Fibroblast of gingiva (primary cell): ENCODE measurements around the gene ZNF532.
A peak's percentile ranks its signal among the peaks of the same experiment; 100 is the strongest.
"Not testable (repeated sequence)": the region's sequence is repeated elsewhere in the genome, so short reads cannot be mapped to it uniquely, and the experiment has no call there.

Experiments
- DNase-seq: peaks from one replicate; pipeline ENCODE4 v3.0.0-alpha.2; 2011; ENCODE audit warnings: low read depth

Gene ZNF532

GRCh38 chr18:58864146-58865032 is at the start of gene ZNF532:
ZNF532 (plus strand) TSS chr18:58864877. CDS start in a region left out here.
- peak; percentile 60 for DNase-seq

DNA sequence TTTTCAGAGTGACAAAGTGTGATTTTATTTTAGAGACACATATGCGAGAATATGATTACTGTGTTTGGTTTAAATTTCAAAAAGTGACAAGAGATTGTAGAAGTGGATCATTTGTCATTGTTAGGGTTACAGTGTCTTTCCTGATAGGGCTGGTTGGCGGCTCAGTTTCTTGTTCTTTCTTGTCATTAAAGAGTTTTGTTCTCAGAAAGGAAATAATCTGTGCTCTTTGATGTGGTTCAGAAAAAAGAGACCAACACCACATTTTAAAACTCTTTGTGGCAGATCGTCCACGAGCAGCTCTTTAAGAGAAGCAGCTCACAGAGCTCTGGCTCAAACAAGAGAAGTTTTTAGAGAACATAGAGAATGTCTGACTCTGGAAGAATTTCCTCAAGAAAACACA is 45.6 kb upstream of the ZNF532 start:
- DNase-seq = no peak

DNA sequence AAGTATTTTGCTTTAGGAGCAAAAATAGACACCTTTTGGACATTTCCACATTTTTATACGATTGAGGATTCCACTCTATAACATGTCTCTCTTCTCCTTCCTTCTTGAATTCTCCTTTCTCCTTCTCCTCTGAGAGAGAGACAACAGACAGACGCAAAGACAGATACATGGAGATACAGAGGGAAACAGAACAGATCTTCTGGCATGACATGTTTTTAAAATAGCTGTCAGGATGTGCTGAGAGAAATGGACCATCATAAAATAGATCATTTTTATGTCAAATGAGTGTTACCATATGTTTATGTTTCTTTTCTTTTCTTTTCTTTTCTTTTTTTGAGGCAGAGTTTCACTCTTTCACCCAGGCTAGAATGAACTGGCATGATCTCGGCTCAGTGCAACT is 44.4 kb upstream of the ZNF532 start:
- DNase-seq = no peak

- no peak for DNase-seq
Measured at GRCh38 chr18:58822944-58823343, 41.7 kb upstream of the ZNF532 start.

DNA sequence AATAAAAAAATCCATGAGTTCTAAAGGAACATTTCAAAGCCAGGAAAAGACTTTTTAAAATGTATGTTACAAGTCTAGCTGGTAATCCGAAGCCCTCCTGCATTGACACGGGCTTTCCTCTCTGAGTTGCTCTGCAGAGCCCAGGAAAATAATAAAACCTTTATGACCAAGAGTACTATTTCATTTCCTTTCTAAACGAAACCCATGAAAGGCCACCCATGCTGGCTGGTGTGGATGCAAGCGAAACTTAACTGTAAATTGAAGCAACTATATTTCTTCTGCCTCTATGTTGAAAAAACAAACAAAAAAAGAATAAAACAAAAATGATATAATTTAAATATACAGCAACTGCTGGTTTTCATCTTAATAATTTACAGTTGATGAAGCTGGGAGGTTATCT is 41.3 kb upstream of the ZNF532 start:
- DNase-seq = no peak

DNA sequence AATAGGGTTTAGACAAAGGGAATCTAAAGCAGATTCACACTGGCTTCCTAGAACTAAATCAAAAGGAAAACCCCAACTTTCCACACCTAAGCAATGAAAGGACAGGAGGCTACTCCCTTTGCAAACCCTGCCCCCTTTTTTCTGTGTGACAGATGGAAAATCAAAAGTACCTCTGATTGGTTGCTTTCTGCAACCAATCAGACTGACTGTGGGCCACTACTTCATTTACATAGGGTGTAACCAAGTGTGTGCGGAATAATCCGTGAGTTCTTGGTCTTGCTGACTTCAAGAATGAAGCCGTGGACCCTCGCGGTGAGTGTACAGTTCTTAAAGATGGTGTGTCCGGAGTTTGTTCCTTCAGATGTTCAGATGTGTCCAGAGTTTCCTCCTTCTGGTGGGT is 37.8 kb upstream of the ZNF532 start:
- not testable (repeated sequence) for DNase-seq

DNA sequence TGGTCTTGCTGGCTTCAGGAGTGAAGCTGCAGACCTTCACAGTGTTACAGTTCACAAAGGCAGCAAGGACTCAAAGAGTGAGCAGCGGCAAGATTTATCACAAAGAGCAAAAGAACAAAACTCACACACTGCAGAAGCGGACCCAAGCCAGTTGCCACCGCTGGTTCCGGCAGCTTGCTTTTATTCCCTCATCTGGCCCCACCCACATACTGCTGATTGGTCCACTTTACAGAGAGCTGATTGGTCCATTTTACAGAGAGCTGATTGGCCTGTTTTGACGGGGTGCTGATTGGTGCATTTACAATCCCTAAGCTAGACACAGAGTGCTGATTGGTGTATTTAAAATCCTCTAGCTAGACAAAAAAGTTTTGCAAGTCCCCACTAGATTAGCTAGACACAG is 37.2 kb upstream of the ZNF532 start:
- no peak for DNase-seq

DNA sequence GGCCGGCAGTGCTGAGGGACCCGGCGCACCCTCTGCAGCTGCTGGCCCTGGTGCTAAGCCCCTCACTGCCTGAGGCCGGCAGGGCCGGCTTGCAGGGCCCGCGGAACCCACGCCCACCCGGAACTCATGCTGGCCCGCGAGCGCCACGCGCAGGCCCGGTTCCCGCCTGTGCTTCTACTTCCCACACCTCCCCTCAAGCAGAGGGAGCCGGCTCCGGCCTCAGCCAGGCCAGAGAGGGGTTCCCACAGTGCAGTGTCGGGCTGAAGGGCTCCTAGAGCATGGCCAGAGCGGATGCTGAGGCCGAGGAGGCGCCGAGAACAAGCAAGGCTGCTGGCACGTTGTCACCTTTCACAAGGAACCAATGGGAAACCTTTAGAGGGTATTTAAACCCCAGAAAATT is 36.8 kb upstream of the ZNF532 start:
- no peak for DNase-seq

GRCh38 chr18:58828399-58829121 is 36.1 kb upstream of the ZNF532 start:
- no peak for DNase-seq

DNA sequence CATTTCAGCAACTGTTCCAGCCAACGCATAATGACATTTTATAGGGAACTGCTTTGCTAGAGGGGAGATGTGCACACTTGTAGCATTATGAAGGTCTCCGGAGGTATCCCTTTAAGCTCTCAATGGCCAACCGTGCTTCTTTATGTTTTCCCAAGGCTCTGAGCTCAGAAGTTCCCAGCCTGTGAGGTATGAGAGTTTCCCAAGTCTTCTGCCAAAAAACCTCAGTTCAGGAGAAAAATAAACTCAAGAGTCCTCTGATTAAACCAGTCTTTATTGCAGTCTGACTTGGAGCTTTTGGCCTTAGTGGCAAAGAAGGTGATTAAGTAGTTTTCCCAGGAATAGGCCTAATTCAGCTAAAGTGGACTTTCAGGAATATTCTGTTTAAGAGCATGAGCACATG is 35.4 kb upstream of the ZNF532 start:
- DNase-seq = no peak

DNA sequence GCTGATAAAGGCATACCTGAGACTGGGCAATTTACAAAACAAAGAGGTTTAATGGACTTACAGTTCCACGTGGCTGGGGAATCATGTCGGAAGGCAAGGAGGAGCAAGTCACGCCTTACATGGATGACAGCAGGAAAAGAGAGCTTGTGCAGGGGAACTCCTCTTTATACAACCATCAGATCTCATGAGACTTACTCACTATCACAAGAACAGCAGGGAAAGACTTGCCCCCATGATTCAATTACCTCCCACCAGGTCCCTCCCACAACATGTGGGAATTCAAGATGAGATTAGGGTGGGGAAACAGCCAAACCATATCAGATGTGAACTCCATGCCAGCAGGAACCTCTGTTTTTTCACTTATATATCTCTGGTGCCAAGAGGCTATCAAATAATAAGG is 34.8 kb upstream of the ZNF532 start:
- not testable (repeated sequence) for DNase-seq

DNA sequence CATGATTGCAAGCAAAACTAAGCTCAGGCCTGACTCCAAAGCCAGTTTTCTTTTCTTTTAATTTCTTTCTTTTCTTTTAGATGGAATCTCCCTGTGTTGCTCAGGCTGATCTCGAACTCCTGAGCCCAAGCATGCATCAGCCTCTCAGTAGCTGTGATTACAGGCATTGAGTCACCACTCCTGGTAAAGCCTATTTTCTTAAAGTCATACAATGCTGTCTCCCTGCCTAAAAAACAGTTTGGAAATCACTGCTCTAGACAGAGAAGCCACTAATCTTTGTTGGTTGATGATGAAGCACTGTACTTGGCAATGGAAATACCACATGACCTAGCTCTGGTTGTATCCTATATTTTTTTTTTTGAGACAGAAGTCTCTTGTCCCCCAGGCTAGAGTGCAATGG is 33.1 kb upstream of the ZNF532 start:
- peak; percentile 11 for DNase-seq

GRCh38 chr18:58838165-58838860 is 26.4 kb upstream of the ZNF532 start:
- DNase-seq = no peak

GRCh38 chr18:58838946-58839345 is 25.7 kb upstream of the ZNF532 start:
- no peak for DNase-seq

DNA sequence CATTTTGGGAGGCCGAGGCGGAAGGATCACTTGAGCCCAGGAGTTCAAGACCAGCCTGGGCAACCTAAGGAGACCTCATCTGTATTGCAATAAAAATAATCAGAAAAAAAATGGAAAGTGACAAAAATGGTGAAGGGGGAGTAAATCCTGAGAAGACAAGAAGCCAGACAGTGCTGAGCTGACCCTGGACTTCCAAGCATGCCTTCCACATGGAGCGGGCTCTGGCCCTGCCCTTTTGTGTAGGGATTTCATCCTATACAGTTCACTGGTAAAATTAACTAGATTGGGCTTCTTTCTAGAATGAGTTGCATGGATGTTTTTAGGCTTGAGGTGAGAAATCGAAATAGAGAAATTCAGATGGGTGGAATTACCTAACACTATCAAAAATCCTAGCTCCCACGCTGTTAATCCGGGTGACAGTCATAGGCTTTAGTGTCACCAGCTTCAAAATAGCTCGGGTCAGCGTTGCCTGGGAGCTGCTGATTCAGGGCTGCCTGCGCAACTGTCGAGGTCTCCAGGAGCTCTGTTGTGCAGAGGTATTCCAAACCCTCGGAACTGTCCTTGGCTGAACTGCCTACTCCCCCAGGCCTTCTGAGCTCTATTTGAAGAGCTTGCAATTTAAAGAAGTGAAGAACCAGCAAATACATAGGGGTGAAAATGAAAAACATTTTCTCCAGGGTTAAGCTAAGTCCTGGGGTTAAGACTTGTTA is 21.5 kb upstream of the ZNF532 start:
- no peak for DNase-seq

GRCh38 chr18:58843688-58844035 is 21.0 kb upstream of the ZNF532 start:
- DNase-seq = no peak

- no peak for DNase-seq
Measured at GRCh38 chr18:58844871-58845270, 19.8 kb upstream of the ZNF532 start.

DNA sequence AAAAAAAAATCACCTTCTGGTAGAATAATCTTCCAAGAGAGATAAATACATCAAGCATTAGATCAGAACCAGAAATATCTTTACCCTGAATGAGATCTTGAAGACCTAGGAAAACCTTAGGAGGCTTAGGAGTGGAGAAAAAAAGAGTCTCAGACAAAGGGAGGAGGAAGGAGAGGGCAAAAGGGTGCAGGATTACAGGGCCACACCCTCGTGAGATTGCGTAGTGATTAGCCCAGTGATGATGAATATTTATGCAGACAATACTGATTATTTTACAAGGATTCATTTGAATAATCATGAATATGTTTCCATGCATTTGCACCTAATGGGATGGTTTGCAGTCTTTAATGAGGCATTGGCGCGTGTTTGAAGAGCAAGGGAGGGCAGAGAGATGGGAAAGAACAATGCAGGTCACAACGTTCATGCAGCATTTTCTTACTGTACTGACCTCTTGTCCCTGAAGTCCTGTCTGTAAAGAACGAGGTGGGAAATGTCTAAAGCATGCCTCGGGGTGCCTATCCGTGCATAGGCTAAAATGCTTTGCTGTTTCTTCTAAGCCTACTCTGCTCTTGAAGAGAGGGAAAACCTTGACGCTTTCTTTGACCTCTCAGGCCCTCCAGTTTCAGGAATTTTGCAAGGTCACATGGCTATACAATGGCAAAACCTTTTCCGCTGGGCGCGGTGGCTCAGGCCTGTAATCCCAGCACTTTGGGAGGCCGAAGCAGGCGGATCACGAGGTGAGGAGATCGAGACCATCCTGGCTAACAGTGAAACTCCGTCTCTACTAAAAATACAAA is 18.6 kb upstream of the ZNF532 start:
- no peak for DNase-seq

GRCh38 chr18:58847383-58848071 is 17.1 kb upstream of the ZNF532 start:
- DNase-seq = no peak

DNA sequence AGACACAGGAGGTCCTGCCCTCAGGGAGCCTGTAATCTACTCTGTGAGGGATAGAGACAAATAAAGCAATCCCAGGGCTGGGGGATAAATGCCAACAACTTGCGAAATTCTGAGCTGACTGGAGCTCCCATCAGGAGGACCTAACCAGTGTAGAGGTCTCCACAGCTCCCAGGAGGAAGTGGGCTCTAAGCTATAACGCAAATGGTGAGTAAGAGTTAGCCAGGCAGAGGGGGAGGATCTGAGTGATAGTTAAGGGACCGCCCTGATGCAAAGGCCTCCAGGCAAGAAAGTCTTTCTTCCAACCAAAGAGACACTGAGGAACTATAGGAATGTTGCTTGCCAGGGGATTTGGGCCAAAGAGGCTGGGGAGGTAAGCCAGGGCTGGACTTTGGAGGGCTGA is 16.0 kb upstream of the ZNF532 start:
- DNase-seq = no peak
